GM23248 (cell line): ENCODE data around the gene SERINC3.

Experiments used
- EZH2 ChIP-seq: fragments of 200-600 bp; sonication (generic); IDR thresholded peaks from 2 replicates; pipeline ENCODE4 v1.6.1; 2018; ENCODE audit warnings: antibody characterized with exemption, mild to moderate bottlenecking; ENCODE audit not compliant: insufficient read depth, poor library complexity, severe bottlenecking
- EZH2phosphoT487 ChIP-seq: fragments of 200-600 bp; sonication (generic); IDR thresholded peaks from 2 replicates; pipeline ENCODE4 v1.6.1; 2018; ENCODE audit warnings: antibody characterized with exemption, moderate library complexity, mild to moderate bottlenecking, low read depth; ENCODE audit not compliant: insufficient read depth

GRCh38 chr20:44501448-44501847 is 20.4 kb downstream of the SERINC3 start:
- TF ChIP-seq EZH2phosphoT487 (no peak), EZH2 (no peak)
